ENCODE results near the gene VTI1A. TPM values are rescaled to one million over a fixed set of nuclear protein-coding genes. Genes with fewer than 3 reads are reported as not detected.

Gene VTI1A
- total and polyA plus RNA-seq, 8 donors, result 7.3 to 20.2 (median 11.6) TPM

GRCh38 chr10:112732277-112732921, 285.4 kb downstream of the VTI1A start:
- ATAC-seq (no peak), FAIRE-seq (no peak), DNase-seq (no peak)
- Histone ChIP-seq H3K9me3 (no peaks in the 10 kb centered on the region), H3K4me1 (peaks cover 18 to 25% (median 25%) of the 10 kb centered on the region in 3 donors), H3K27ac (no peak overlapping the region), H3K27me3 (no peaks in the 10 kb centered on the region), H3K4me3 (no peak overlapping the region), H3K36me3 (no peaks in the 10 kb centered on the region)
- 76 to 91% methylated on average over 3 of the region's 3 CpGs for WGBS, 2 donors
- intact Hi-C loops (cut with DNase I), result no loop called here
- TF ChIP-seq CTCF (IDR thresholded peaks at IDR 0.05), result no peak

GRCh38 chr10:112735041-112735695, 288.2 kb downstream of the VTI1A start:
- no peak for TF ChIP-seq CTCF (IDR thresholded peaks at IDR 0.05)
- H3K4me1 ChIP-seq, result peaks cover 4 to 13% (median 12%) of the 10 kb centered on the region in 3 donors
- no peak overlapping the region for H3K27ac ChIP-seq
- H3K36me3 ChIP-seq, result no peaks in the 10 kb centered on the region
- WGBS, 2 donors, result 57 to 63% methylated on average over 4 of the region's 4 CpGs
- intact Hi-C loops (cut with DNase I), result no loop called here
- no peak overlapping the region for H3K4me3 ChIP-seq
- H3K27me3 ChIP-seq, result no peaks in the 10 kb centered on the region
- ATAC-seq, result no peak
- DNase-seq, result no peak
- H3K9me3 ChIP-seq, result no peaks in the 10 kb centered on the region
- no peak for FAIRE-seq

- no peak overlapping the region for H3K4me3 ChIP-seq
- H3K36me3 ChIP-seq, result no peaks in the 10 kb centered on the region
- DNase-seq, result peak in 3 of 6 donors; percentile 24 to 43 (median 34)
- FAIRE-seq, result no peak
- no peaks in the 10 kb centered on the region for H3K27me3 ChIP-seq
- peak in 3 of 4 donors; percentile 40 to 61 (median 55) for ATAC-seq
- intact Hi-C loops (cut with DNase I), result no loop called here
- H3K4me1 ChIP-seq, result peaks cover 4 to 31% (median 24%) of the 10 kb centered on the region in 3 donors
- 54 to 58% methylated on average over 11 of the region's 11 CpGs for WGBS, 2 donors
- TF ChIP-seq CTCF (IDR thresholded peaks at IDR 0.05), result no peak
- H3K27ac ChIP-seq, result no peak overlapping the region
- H3K9me3 ChIP-seq, result no peaks in the 10 kb centered on the region
Measured at GRCh38 chr10:112738606-112739591, 291.9 kb downstream of the VTI1A start.

- H3K27ac ChIP-seq, result no peak overlapping the region
- FAIRE-seq (no peak), ATAC-seq (no peak), DNase-seq (no peak)
- H3K36me3 ChIP-seq, result no peaks in the 10 kb centered on the region
- H3K27me3 ChIP-seq, result no peaks in the 10 kb centered on the region
- no peak overlapping the region for H3K4me3 ChIP-seq
- no peaks in the 10 kb centered on the region for H3K9me3 ChIP-seq
- 45 to 63% methylated on average over 5 to 6 of the region's 6 CpGs for WGBS, 2 donors
- peaks cover 5 to 37% (median 24%) of the 10 kb centered on the region in 3 donors for H3K4me1 ChIP-seq
- intact Hi-C loops (cut with DNase I), result no loop called here
- TF ChIP-seq CTCF (IDR thresholded peaks at IDR 0.05), result no peak
Measured at GRCh38 chr10:112739592-112740353, 292.8 kb downstream of the VTI1A start.

Measured in pancreas (tissue), 10 donors.